HEK293 (cell line): Measurements from ENCODE around the gene HEBP2.

Source experiments
- CTCF ChIA-PET: fragments of 350-600 bp; formaldehyde crosslinking; extraction: SDS; loops from one replicate; lab custom pipeline; 2021; ENCODE audit warnings: antibody characterized with exemption; lab: Yijun Ruan, JAX
- POLR2A ChIA-PET: fragments of 300-600 bp; formaldehyde crosslinking; extraction: SDS; loops from one replicate; lab custom pipeline; 2020; ENCODE audit warnings: antibody characterized with exemption, inconsistent platforms; lab: Yijun Ruan, JAX
- H3K27ac ChIP-seq: fragments of 200-500 bp; sonication (Bioruptor generic); 2 replicates; pipeline ENCODE4 v1.5.1; 2014; ENCODE audit warnings: low read depth, low read length, control low read depth, inconsistent platforms; ENCODE audit errors: extremely low read depth
- H3K36me3 ChIP-seq, 2 experiments: fragments of 200-500 bp in 1 of 2; sonication (Bioruptor generic) in 1 of 2; 1 replicate in 1 of 2; 2 replicates in 1 of 2; pipeline ENCODE4 v1.5.1; 2014 to 2017; ENCODE audit warnings: inconsistent platforms in 2 of 2, low read length in 2 of 2; ENCODE audit not compliant: control insufficient read depth in 2 of 2, insufficient read depth in 1 of 2
- H3K4me1 ChIP-seq: fragments of 200-500 bp; sonication (Bioruptor generic); 2 replicates; pipeline ENCODE4 v1.5.1; 2014; ENCODE audit warnings: mild to moderate bottlenecking, low read length, inconsistent platforms; ENCODE audit not compliant: control insufficient read depth, insufficient read depth
- H3K4me3 ChIP-seq: 2 replicates; pipeline ENCODE4 v1.5.1; 2011; ENCODE audit warnings: low read depth, mild to moderate bottlenecking, control low read depth, low read length, moderate library complexity
- H3K9me3 ChIP-seq: fragments of 200-500 bp; sonication (Bioruptor generic); 2 replicates; pipeline ENCODE4 v1.5.1; 2014; ENCODE audit warnings: low read depth, low read length, inconsistent platforms; ENCODE audit not compliant: control insufficient read depth, insufficient read depth
- BCL11B ChIP-seq: fragments of 450-650 bp; formaldehyde crosslinking; IDR thresholded peaks from 2 replicates; pipeline ENCODE4 v1.5.1; 2016; ENCODE audit warnings: low read depth, missing biosample characterization, missing genetic modification characterization
- GLIS1 ChIP-seq: fragments of 450-650 bp; formaldehyde crosslinking; IDR thresholded peaks from 2 replicates; pipeline ENCODE4 v1.5.1; 2016; ENCODE audit warnings: missing biosample characterization, missing genetic modification characterization
- GLIS2 ChIP-seq: fragments of 450-650 bp; formaldehyde crosslinking; IDR thresholded peaks from 2 replicates; pipeline ENCODE4 v1.5.1; 2016; ENCODE audit warnings: missing biosample characterization, missing genetic modification characterization
- KLF16 ChIP-seq: fragments of 450-650 bp; formaldehyde crosslinking; IDR thresholded peaks from 2 replicates; pipeline ENCODE4 v1.5.1; 2017; ENCODE audit warnings: missing biosample characterization, missing genetic modification characterization
- KLF9 ChIP-seq: fragments of 450-650 bp; formaldehyde crosslinking; IDR thresholded peaks from 2 replicates; pipeline ENCODE4 v1.5.1; 2016; ENCODE audit warnings: missing biosample characterization, missing genetic modification characterization, low read depth
- OVOL3 ChIP-seq: fragments of 450-650 bp; formaldehyde crosslinking; IDR thresholded peaks from 2 replicates; pipeline ENCODE4 v1.5.1; 2016; ENCODE audit warnings: missing biosample characterization, missing genetic modification characterization
- ZBTB11 ChIP-seq: fragments of 450-650 bp; formaldehyde crosslinking; conservative IDR thresholded peaks from 2 replicates; pipeline ENCODE4 v1.5.1; 2016; ENCODE audit warnings: low read depth, missing biosample characterization, missing genetic modification characterization
- ZBTB20 ChIP-seq: fragments of 450-650 bp; formaldehyde crosslinking; IDR thresholded peaks from 2 replicates; pipeline ENCODE4 v1.5.1; 2016; ENCODE audit warnings: missing biosample characterization, missing genetic modification characterization
- ZBTB48 ChIP-seq: fragments of 450-650 bp; formaldehyde crosslinking; IDR thresholded peaks from 2 replicates; pipeline ENCODE4 v1.5.1; 2016; ENCODE audit warnings: missing biosample characterization, missing genetic modification characterization
- ZEB2 ChIP-seq: fragments of 450-650 bp; formaldehyde crosslinking; IDR thresholded peaks from 2 replicates; pipeline ENCODE4 v1.5.1; 2016; ENCODE audit warnings: missing biosample characterization, missing genetic modification characterization
- ZNF148 ChIP-seq: fragments of 450-650 bp; formaldehyde crosslinking; IDR thresholded peaks from 2 replicates; pipeline ENCODE4 v1.5.0; 2017; ENCODE audit warnings: missing biosample characterization, missing genetic modification characterization, borderline replicate concordance
- ZNF16 ChIP-seq: fragments of 450-650 bp; formaldehyde crosslinking; IDR thresholded peaks from 2 replicates; pipeline ENCODE4 v1.5.1; 2016; ENCODE audit warnings: low read depth, missing biosample characterization, missing genetic modification characterization
- ZNF23 ChIP-seq: fragments of 450-650 bp; formaldehyde crosslinking; IDR thresholded peaks from 2 replicates; pipeline ENCODE4 v1.5.1; 2016; ENCODE audit warnings: missing biosample characterization, missing genetic modification characterization, borderline replicate concordance
- ZNF274 ChIP-seq, 2 experiments: fragments of 200-500 bp in 1 of 2; fragments of 450-650 bp in 1 of 2; sonication (Bioruptor generic) in 1 of 2; formaldehyde crosslinking in 1 of 2; IDR thresholded peaks; 2 replicates each; pipeline versions ENCODE4 v1.5.1 to v1.6.1; 2014 to 2016; ENCODE audit warnings: borderline replicate concordance in 1 of 2, inconsistent platforms in 1 of 2, low read length in 1 of 2, missing biosample characterization in 1 of 2, missing genetic modification characterization in 1 of 2
- ZNF311 ChIP-seq: fragments of 450-650 bp; formaldehyde crosslinking; IDR thresholded peaks from 2 replicates; pipeline ENCODE4 v1.5.1; 2017; ENCODE audit warnings: missing biosample characterization, missing genetic modification characterization, borderline replicate concordance
- ZNF341 ChIP-seq: fragments of 450-650 bp; formaldehyde crosslinking; IDR thresholded peaks from 2 replicates; pipeline ENCODE4; 2016; ENCODE audit warnings: low read depth, missing biosample characterization, missing genetic modification characterization
- ZNF394 ChIP-seq: fragments of 450-650 bp; formaldehyde crosslinking; IDR thresholded peaks from 2 replicates; pipeline ENCODE4 v1.5.1; 2016; ENCODE audit warnings: missing biosample characterization, missing genetic modification characterization, mild to moderate bottlenecking, moderate library complexity, borderline replicate concordance
- ZNF423 ChIP-seq: fragments of 450-650 bp; formaldehyde crosslinking; IDR thresholded peaks from 2 replicates; pipeline ENCODE4 v1.5.1; 2016; ENCODE audit warnings: missing biosample characterization, missing genetic modification characterization
- ZNF548 ChIP-seq: fragments of 450-650 bp; formaldehyde crosslinking; IDR thresholded peaks from 2 replicates; pipeline ENCODE4 v1.5.1; 2016; ENCODE audit warnings: missing biosample characterization, missing genetic modification characterization
- ZNF626 ChIP-seq: fragments of 450-650 bp; sonication (Bioruptor Pico); formaldehyde crosslinking; IDR thresholded peaks from 2 replicates; pipeline ENCODE4 v1.5.1; 2018; ENCODE audit warnings: missing biosample characterization, missing genetic modification characterization, inconsistent platforms
- ZNF645 ChIP-seq: fragments of 450-650 bp; formaldehyde crosslinking; IDR thresholded peaks from 2 replicates; pipeline ENCODE4; 2016; ENCODE audit warnings: missing biosample characterization, missing genetic modification characterization
- ZNF670 ChIP-seq: fragments of 450-650 bp; formaldehyde crosslinking; IDR thresholded peaks from 2 replicates; pipeline ENCODE4 v1.5.1; 2016; ENCODE audit warnings: missing biosample characterization, missing genetic modification characterization, low read depth
- ZNF677 ChIP-seq: fragments of 450-650 bp; IDR thresholded peaks from 2 replicates; pipeline ENCODE4 v1.5.0; 2018; ENCODE audit warnings: missing biosample characterization, mild to moderate bottlenecking, missing genetic modification characterization, moderate library complexity
- ZNF704 ChIP-seq: fragments of 450-650 bp; formaldehyde crosslinking; IDR thresholded peaks from 2 replicates; pipeline ENCODE4 v1.5.1; 2016; ENCODE audit warnings: missing biosample characterization, missing genetic modification characterization
- ZSCAN30 ChIP-seq: fragments of 450-650 bp; IDR thresholded peaks from 2 replicates; pipeline ENCODE4 v1.5.1; 2018; ENCODE audit warnings: missing biosample characterization, mild to moderate bottlenecking, missing genetic modification characterization, moderate library complexity
- TF ChIP-seq, protein P1 (sequence below): fragments of 450-650 bp; IDR thresholded peaks from 2 replicates; pipeline ENCODE4 v1.5.1; 2018; ENCODE audit warnings: missing biosample characterization, missing genetic modification characterization

The HEBP2 gene

GRCh38 chr6:138403801-138404665, at the start of gene HEBP2:
Gene HEBP2 (plus strand): TSS chr6:138404223. CDS start chr6:138404496, 273 bp downstream.
- H3K36me3 ChIP-seq: peaks cover 17 to 31% of the 10 kb centered on the region in 2 experiments
- ChIA-PET POLR2A (interaction anchor here (0.6 to 1.9 kb wide), 7 partner anchors 9 to 298 kb away, joined by 3 to 8 read pairs (median 4); no protein-coding TSS in a partner anchor), CTCF (interaction anchor here (0.6 to 3.4 kb wide), 32 partner anchors 9 to 734 kb away, joined by 3 to 26 read pairs (median 4); partner anchors contain the start of gene ARFGEF3)
- H3K9me3 ChIP-seq: no peaks in the 10 kb centered on the region
- peaks cover 10% of the 10 kb centered on the region for H3K4me1 ChIP-seq
- peak within 1 kb of the TSS; percentile 82 for H3K4me3 ChIP-seq
- H3K27ac ChIP-seq: peak within 1 kb of the TSS; percentile 80; the same call in 1 of the 2 replicates
- TF ChIP-seq ZNF645 (tag by site-specific recombination): no peak
- peak; percentile 66 for TF ChIP-seq KLF16
- TF ChIP-seq KLF9 (tag by site-specific recombination): peak; percentile 83
- TF ChIP-seq ZNF670 (tag by site-specific recombination): no peak
- peak; percentile 76 for TF ChIP-seq ZNF423 (tag by site-specific recombination)
- TF ChIP-seq ZNF626 (tag by site-specific recombination): peak; percentile 18; the same call in 1 of the 2 replicates
- peak; percentile 91 for TF ChIP-seq GLIS2 (tag by site-specific recombination)
- no peak for TF ChIP-seq ZNF16 (tag by site-specific recombination)
- peak; percentile 74 for TF ChIP-seq GLIS1 (tag by site-specific recombination)
- TF ChIP-seq, protein P1, sequence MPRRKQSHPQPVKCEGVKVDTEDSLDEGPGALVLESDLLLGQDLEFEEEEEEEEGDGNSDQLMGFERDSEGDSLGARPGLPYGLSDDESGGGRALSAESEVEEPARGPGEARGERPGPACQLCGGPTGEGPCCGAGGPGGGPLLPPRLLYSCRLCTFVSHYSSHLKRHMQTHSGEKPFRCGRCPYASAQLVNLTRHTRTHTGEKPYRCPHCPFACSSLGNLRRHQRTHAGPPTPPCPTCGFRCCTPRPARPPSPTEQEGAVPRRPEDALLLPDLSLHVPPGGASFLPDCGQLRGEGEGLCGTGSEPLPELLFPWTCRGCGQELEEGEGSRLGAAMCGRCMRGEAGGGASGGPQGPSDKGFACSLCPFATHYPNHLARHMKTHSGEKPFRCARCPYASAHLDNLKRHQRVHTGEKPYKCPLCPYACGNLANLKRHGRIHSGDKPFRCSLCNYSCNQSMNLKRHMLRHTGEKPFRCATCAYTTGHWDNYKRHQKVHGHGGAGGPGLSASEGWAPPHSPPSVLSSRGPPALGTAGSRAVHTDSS: no peak
- TF ChIP-seq ZSCAN30: peak; percentile 59
- TF ChIP-seq ZNF394 (tag by site-specific recombination): peak; percentile 26; the same call in 1 of the 2 replicates
- TF ChIP-seq ZNF23 (tag by site-specific recombination): no peak
- TF ChIP-seq ZBTB48: peak; percentile 81
- TF ChIP-seq ZBTB11 (tag by site-specific recombination): peak; percentile 72; the same call in 1 of the 2 replicates
- TF ChIP-seq ZNF341: peak; percentile 73
- TF ChIP-seq ZNF704 (tag by site-specific recombination): no peak
- no peak for TF ChIP-seq ZNF274 (IDR thresholded peaks at IDR 0.05; ENCODE audit: low read length)
- TF ChIP-seq ZNF274 (tag by site-specific recombination; IDR thresholded peaks at IDR 0.05; ENCODE audit: borderline replicate concordance): no peak
- no peak for TF ChIP-seq ZNF548 (tag by site-specific recombination)
- TF ChIP-seq ZNF148: no peak
- TF ChIP-seq BCL11B (tag by site-specific recombination): no peak
- peak; percentile 25; the same call in 1 of the 2 replicates for TF ChIP-seq ZNF677 (tag by site-specific recombination)
- peak; percentile 64; the same call in 1 of the 2 replicates for TF ChIP-seq ZBTB20 (tag by site-specific recombination)
- no peak for TF ChIP-seq ZNF311 (tag by site-specific recombination)
- peak; percentile 84 for TF ChIP-seq ZEB2 (tag by site-specific recombination)
- TF ChIP-seq OVOL3 (tag by site-specific recombination): no peak
